HG02840 (cell line): ENCODE measurements around the gene PHYHD1.

Source experiments
- ATAC-seq: cut with Tn5 transposase; IDR thresholded peaks from one replicate; pipeline ENCODE4 v1.9.1; 2021; ENCODE audit warnings: mild to moderate bottlenecking, moderate library complexity, moderate number of reproducible peaks; ENCODE audit not compliant: unreplicated experiment, low FRiP score

The PHYHD1 gene

GRCh38 chr9:128899566-128900322 is 21.0 kb upstream of the PHYHD1 start:
- ATAC-seq = no peak

GRCh38 chr9:128901379-128901778 is 19.4 kb upstream of the PHYHD1 start:
- ATAC-seq = no peak

- no peak for ATAC-seq
These were observed 19.0 kb upstream of the PHYHD1 start for GRCh38 chr9:128901822-128902221.

- peak; percentile 74 for ATAC-seq
These were observed 18.3 kb upstream of the PHYHD1 start for GRCh38 chr9:128902351-128903078.

- ATAC-seq = no peak
These were observed 17.7 kb upstream of the PHYHD1 start for GRCh38 chr9:128903079-128903461.

- no peak for ATAC-seq
These were observed 16.7 kb upstream of the PHYHD1 start for GRCh38 chr9:128903871-128904620.

GRCh38 chr9:128905964-128906363 is 14.8 kb upstream of the PHYHD1 start:
- no peak for ATAC-seq

GRCh38 chr9:128906741-128907140 is 14.0 kb upstream of the PHYHD1 start:
- no peak for ATAC-seq

- no peak for ATAC-seq
These were observed 12.4 kb upstream of the PHYHD1 start for GRCh38 chr9:128908372-128908771.

GRCh38 chr9:128909859-128910258 is 10.9 kb upstream of the PHYHD1 start:
- ATAC-seq = no peak

GRCh38 chr9:128910906-128911305 is 9.9 kb upstream of the PHYHD1 start:
- ATAC-seq = no peak

- ATAC-seq = no peak
These were observed 9.2 kb upstream of the PHYHD1 start for GRCh38 chr9:128911529-128912035.

- no peak for ATAC-seq
These were observed 8.4 kb upstream of the PHYHD1 start for GRCh38 chr9:128912270-128912853.

GRCh38 chr9:128913048-128913900 is 7.5 kb upstream of the PHYHD1 start:
- ATAC-seq = no peak

GRCh38 chr9:128913995-128914772 is 6.6 kb upstream of the PHYHD1 start:
- no peak for ATAC-seq

- no peak for ATAC-seq
These were observed 4.6 kb upstream of the PHYHD1 start for GRCh38 chr9:128916204-128916603.

- ATAC-seq = no peak
These were observed 4.0 kb upstream of the PHYHD1 start for GRCh38 chr9:128916745-128917144.

- no peak for ATAC-seq
These were observed 3.5 kb upstream of the PHYHD1 start for GRCh38 chr9:128917151-128917849.
